ENCODE measurements around the gene TAS2R7.

DNA sequence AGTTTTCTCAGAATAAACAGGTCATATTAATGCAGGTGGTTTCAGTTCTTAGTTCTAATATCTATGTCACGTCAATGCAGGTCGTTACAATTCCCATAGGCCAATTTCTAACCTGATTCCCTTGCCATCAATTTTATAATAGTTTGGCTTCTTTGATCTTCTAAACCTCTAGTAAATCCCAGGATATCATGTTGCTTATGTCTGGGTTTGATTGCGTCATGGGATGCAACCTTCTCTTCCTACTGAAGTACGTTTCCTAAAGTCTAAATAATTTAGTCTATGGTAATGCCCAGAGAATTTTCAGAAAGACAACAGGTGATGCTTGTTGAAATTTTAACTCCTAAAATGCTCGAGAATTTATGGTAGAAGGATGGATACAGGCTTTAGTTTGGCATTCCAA, 19.2 kb downstream of the TAS2R7 start:
- TF ChIP-seq POLR2AphosphoS5 (IDR thresholded peaks at IDR 0.05; ENCODE audit: insufficient read depth, low read depth, low read length) (no peak), EZH2 (IDR thresholded peaks at IDR 0.05; ENCODE audit: borderline replicate concordance, low read depth, low read length, severe bottlenecking) (no peak), POLR2A (IDR thresholded peaks at IDR 0.05; ENCODE audit: low read depth, low read length) (no peak), FOS (IDR thresholded peaks at IDR 0.05; ENCODE audit: borderline replicate concordance, insufficient read depth, low read length) (no peak), JUN (IDR thresholded peaks at IDR 0.05; ENCODE audit: borderline replicate concordance, insufficient read depth, insufficient read length, low read depth) (no peak), MYC (IDR thresholded peaks at IDR 0.05; ENCODE audit: low read depth, low read length) (no peak), GATA2 (IDR thresholded peaks at IDR 0.05; ENCODE audit: insufficient read depth, insufficient read length, low read depth, low read length) (no peak)
- TF ChIP-seq, protein P1, sequence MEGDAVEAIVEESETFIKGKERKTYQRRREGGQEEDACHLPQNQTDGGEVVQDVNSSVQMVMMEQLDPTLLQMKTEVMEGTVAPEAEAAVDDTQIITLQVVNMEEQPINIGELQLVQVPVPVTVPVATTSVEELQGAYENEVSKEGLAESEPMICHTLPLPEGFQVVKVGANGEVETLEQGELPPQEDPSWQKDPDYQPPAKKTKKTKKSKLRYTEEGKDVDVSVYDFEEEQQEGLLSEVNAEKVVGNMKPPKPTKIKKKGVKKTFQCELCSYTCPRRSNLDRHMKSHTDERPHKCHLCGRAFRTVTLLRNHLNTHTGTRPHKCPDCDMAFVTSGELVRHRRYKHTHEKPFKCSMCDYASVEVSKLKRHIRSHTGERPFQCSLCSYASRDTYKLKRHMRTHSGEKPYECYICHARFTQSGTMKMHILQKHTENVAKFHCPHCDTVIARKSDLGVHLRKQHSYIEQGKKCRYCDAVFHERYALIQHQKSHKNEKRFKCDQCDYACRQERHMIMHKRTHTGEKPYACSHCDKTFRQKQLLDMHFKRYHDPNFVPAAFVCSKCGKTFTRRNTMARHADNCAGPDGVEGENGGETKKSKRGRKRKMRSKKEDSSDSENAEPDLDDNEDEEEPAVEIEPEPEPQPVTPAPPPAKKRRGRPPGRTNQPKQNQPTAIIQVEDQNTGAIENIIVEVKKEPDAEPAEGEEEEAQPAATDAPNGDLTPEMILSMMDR (IDR thresholded peaks at IDR 0.05; ENCODE audit: extremely low read depth in 1 of 2, insufficient read depth in 1 of 2, low read depth in 1 of 2, low read length in 2 of 2) = no peak
- TF ChIP-seq, protein P2, sequence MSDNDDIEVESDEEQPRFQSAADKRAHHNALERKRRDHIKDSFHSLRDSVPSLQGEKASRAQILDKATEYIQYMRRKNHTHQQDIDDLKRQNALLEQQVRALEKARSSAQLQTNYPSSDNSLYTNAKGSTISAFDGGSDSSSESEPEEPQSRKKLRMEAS (IDR thresholded peaks at IDR 0.05; ENCODE audit: insufficient read depth, insufficient read length) = no peak
